ENCODE data around the gene ZNF281.

DNA sequence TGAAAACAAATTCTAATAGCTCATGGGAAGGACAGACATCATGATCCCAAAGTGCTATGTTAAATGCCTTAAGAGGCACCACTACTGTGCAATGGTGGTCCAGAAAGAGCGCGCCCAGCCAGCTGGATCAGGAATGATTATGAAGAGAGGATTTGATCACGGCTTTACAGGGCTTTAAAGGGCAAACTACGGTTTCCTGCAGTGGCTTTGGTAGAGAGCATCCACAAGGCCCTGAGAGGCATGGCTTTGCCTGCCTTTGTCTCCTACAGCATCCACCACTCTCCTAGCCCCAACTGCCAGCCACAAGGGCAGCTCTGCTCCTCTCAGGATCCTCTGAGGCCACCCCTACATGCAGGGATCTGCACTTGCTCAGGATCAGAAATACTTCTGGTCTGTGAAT lies 40.7 kb downstream of the ZNF281 start:
- no peak for TF ChIP-seq POLR2A (IDR thresholded peaks at IDR 0.05)
- TF ChIP-seq, protein P1, sequence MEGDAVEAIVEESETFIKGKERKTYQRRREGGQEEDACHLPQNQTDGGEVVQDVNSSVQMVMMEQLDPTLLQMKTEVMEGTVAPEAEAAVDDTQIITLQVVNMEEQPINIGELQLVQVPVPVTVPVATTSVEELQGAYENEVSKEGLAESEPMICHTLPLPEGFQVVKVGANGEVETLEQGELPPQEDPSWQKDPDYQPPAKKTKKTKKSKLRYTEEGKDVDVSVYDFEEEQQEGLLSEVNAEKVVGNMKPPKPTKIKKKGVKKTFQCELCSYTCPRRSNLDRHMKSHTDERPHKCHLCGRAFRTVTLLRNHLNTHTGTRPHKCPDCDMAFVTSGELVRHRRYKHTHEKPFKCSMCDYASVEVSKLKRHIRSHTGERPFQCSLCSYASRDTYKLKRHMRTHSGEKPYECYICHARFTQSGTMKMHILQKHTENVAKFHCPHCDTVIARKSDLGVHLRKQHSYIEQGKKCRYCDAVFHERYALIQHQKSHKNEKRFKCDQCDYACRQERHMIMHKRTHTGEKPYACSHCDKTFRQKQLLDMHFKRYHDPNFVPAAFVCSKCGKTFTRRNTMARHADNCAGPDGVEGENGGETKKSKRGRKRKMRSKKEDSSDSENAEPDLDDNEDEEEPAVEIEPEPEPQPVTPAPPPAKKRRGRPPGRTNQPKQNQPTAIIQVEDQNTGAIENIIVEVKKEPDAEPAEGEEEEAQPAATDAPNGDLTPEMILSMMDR (IDR thresholded peaks at IDR 0.05) = no peak

All from uterus (tissue), 2 donors.